K562 (cell line): ENCODE measurements around the gene F13A1. TPM values are rescaled to one million over a fixed set of nuclear protein-coding genes. Genes with fewer than 3 reads are reported as not detected.

Experiments used
- C11orf30 ChIP-seq: fragments of 450-650 bp; IDR thresholded peaks from 2 replicates; pipeline ENCODE4 v1.6.1; 2016; ENCODE audit warnings: low read depth, mild to moderate bottlenecking
- MEIS2 ChIP-seq: fragments of 450-650 bp; IDR thresholded peaks from 2 replicates; pipeline ENCODE4 v1.6.1; 2014; ENCODE audit warnings: mild to moderate bottlenecking; ENCODE audit not compliant: partially characterized antibody
- polyA plus RNA-seq, 8 experiments: library from polyadenylated mRNA; depleted of rRNA in 4 of 8; stranded (reverse) in 5 of 8; unstranded in 3 of 8; fragments of >200 nt; fragmentation: Nextera tagmentation in 2 of 8; fragmentation: Illumina TruSeq in 1 of 8; extraction: Ambion mirVana in 2 of 8; extraction: Trizol in 1 of 8; gene quantifications; 2 replicates each; pipeline versions ENCODE4 v1.2.1 to v1.2.3, GENCODE V29; 2011 to 2014; ENCODE audit warnings: inconsistent platforms in 1 of 8, missing spikeins in 1 of 8
- total RNA-seq, 7 experiments: library from RNA; depleted of rRNA in 6 of 7; stranded (reverse); fragments of >200 nt in 6 of 7; fragmentation: Illumina TruSeq in 2 of 7; extraction: Trizol in 2 of 7; gene quantifications; 2 replicates each; pipeline versions ENCODE4 v1.2.1 to v1.2.3, GENCODE V29; 2011 to 2021; ENCODE audit warnings: low replicate concordance in 1 of 7
- TF ChIP-seq, protein P1 (sequence below), 2 experiments: IDR thresholded peaks in 1 of 2; conservative IDR thresholded peaks in 1 of 2; 2 replicates each; pipeline ENCODE4 v1.6.1; 2016; ENCODE audit warnings: low read depth in 2 of 2, mild to moderate bottlenecking in 1 of 2, missing compliant biosample characterization in 1 of 2, missing genetic modification characterization in 1 of 2, moderate library complexity in 1 of 2
- TF ChIP-seq, protein P2 (sequence below), 3 experiments: IDR thresholded peaks in 2 of 3; conservative IDR thresholded peaks in 1 of 3; 2 replicates each; pipeline ENCODE4 v1.5.1; 2011 to 2012; ENCODE audit warnings: low read length in 3 of 3, mild to moderate bottlenecking in 3 of 3, control low read depth in 2 of 3, improper control_type of control experiment in 1 of 3, inconsistent platforms in 1 of 3, low read depth in 1 of 3, mixed read lengths in 1 of 3, moderate library complexity in 1 of 3; ENCODE audit not compliant: insufficient read depth in 2 of 3
- TF ChIP-seq, protein P3 (sequence below), 2 experiments: fragments of 450-650 bp; IDR thresholded peaks; 2 replicates each; pipeline ENCODE4 v1.6.1; 2016; ENCODE audit warnings: mild to moderate bottlenecking in 2 of 2, borderline replicate concordance in 1 of 2, low read depth in 1 of 2, moderate library complexity in 1 of 2

Gene F13A1
- total and polyA plus RNA-seq, 9 of the 15 experiments (the other 6 are each of a cell fraction or from before 2014, with no cell fraction given) = 0.33 TPM; not detected in 8

DNA sequence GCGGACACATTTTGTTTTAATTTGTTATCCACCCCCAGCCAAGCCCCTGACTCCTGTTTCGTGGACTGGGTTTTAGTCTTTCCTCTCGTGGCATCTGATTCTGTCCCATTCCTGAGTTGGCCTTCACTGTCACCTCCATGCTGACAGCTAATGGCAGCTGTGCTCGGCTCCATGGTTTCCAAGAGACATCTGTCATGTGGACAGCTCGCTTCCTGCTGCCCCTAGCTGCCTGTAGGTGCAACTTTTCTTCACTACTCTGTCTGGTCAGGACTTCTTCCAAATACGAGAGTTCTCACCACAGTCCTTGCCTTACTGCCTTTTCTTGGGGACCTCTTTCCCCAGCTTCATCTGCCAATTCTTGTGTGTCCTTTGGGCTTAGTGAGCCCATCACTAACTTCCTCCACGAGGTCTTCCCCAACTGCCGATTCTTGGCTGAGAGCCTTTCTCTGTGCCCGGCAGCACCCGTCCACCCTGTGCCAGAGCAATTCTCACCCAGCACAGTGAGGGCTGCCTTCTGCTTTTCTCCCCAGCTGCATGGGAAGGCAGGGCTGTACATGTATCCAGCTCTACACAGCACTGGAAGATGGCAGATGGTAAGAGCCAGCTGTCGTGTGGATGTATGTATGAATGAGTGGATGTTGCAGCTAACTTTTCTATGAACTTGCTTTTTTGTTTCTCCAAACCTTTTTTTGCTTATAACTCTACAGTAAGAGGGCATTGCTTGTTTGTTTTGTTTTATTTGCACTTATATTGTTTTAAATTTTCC, 140.4 kb downstream of the F13A1 start (continued):
- TF ChIP-seq, protein P1, sequence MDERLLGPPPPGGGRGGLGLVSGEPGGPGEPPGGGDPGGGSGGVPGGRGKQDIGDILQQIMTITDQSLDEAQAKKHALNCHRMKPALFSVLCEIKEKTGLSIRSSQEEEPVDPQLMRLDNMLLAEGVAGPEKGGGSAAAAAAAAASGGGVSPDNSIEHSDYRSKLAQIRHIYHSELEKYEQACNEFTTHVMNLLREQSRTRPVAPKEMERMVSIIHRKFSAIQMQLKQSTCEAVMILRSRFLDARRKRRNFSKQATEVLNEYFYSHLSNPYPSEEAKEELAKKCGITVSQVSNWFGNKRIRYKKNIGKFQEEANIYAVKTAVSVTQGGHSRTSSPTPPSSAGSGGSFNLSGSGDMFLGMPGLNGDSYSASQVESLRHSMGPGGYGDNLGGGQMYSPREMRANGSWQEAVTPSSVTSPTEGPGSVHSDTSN (CRISPR knock-in tag; IDR thresholded peaks at IDR 0.05; ENCODE audit: low read depth) = 0 out of 2 replicates have a peak, but pooled peaks have one; percentile 23
- TF ChIP-seq, protein P1 (tag; conservative IDR thresholded peaks at IDR 0.05; ENCODE audit: low read depth) = peak; percentile 83
- TF ChIP-seq MEIS2 = peak; percentile 90
- TF ChIP-seq C11orf30 = no peak
- TF ChIP-seq, protein P2, sequence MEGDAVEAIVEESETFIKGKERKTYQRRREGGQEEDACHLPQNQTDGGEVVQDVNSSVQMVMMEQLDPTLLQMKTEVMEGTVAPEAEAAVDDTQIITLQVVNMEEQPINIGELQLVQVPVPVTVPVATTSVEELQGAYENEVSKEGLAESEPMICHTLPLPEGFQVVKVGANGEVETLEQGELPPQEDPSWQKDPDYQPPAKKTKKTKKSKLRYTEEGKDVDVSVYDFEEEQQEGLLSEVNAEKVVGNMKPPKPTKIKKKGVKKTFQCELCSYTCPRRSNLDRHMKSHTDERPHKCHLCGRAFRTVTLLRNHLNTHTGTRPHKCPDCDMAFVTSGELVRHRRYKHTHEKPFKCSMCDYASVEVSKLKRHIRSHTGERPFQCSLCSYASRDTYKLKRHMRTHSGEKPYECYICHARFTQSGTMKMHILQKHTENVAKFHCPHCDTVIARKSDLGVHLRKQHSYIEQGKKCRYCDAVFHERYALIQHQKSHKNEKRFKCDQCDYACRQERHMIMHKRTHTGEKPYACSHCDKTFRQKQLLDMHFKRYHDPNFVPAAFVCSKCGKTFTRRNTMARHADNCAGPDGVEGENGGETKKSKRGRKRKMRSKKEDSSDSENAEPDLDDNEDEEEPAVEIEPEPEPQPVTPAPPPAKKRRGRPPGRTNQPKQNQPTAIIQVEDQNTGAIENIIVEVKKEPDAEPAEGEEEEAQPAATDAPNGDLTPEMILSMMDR (IDR thresholded peaks at IDR 0.05 in 2 of 3, conservative IDR thresholded peaks at IDR 0.05 in 1 of 3; ENCODE audit: insufficient read depth in 2 of 3, low read depth in 1 of 3, low read length in 3 of 3) = peak in 2 of 3 experiments; percentile 11 to 20; a peak in 2 of 6 replicates
- TF ChIP-seq, protein P3, sequence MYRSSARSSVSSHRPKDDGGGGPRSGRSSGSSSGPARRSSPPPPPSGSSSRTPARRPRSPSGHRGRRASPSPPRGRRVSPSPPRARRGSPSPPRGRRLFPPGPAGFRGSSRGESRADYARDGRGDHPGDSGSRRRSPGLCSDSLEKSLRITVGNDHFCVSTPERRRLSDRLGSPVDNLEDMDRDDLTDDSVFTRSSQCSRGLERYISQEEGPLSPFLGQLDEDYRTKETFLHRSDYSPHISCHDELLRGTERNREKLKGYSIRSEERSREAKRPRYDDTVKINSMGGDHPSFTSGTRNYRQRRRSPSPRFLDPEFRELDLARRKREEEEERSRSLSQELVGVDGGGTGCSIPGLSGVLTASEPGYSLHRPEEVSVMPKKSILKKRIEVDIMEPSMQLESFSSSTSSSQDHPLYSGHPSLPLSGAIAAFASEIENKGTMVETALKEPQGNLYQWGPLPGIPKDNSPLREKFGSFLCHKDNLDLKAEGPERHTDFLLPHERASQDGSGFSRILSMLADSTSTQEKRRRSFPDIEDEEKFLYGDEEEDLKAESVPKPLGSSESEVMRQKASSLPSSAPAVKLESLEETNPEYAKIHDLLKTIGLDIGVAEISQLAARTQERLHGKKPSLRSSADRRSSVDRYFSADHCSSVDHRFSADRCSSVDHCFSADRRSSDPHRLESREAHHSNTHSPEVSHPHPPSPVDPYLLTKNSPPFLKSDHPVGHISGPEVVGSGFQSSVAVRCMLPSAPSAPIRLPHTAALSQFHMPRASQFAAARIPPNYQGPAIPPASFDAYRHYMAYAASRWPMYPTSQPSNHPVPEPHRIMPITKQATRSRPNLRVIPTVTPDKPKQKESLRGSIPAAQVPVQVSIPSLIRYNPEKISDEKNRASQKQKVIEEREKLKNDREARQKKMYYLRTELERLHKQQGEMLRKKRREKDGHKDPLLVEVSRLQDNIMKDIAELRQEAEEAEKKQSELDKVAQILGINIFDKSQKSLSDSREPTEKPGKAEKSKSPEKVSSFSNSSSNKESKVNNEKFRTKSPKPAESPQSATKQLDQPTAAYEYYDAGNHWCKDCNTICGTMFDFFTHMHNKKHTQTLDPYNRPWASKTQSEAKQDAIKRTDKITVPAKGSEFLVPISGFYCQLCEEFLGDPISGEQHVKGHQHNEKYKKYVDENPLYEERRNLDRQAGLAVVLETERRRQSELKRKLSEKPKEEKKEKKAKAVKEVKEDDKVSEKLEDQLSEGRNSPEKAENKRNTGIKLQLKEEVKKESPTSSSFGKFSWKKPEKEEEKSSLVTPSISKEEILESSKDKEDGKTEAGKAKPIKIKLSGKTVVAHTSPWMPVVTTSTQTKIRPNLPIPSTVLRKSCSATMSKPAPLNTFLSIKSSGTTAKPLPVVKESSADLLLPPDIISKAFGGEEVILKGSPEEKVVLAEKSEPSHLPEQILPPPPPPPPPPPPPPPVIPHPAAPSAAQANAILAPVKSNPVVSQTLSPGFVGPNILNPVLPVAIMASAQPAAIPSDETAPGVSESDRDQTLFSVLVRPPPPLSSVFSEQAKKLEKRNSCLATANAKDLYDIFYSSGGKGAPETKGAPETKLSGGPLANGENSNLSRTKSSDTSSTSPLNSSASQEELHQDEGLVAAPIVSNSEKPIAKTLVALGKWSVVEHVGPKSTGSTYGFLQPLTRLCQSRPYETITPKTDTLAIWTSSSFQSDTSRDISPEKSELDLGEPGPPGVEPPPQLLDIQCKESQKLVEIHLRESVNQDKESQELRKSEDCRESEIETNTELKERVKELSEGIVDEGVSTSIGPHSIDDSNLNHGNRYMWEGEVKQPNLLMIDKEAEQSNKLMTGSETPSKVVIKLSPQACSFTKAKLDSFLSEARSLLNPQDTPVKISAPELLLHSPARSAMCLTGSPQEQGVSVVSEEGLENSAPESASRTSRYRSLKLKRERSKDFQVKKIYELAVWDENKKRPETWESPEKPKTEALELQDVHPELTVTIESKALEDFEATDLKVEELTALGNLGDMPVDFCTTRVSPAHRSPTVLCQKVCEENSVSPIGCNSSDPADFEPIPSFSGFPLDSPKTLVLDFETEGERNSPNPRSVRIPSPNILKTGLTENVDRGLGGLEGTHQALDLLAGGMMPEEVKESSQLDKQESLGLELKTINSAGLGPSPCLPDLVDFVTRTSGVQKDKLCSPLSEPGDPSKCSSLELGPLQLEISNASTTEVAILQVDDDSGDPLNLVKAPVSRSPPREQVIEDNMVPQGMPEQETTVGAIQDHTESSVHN (IDR thresholded peaks at IDR 0.05; ENCODE audit: borderline replicate concordance in 1 of 2, low read depth in 1 of 2) = no peak
- TF ChIP-seq, all 486 proteins: peak for 4
